H1 (cell line): ENCODE data around the gene DCHS1. TPM values are rescaled to one million over a fixed set of nuclear protein-coding genes. Genes with fewer than 3 reads are reported as not detected.

Experiments
- CTCF ChIA-PET: fragments of 300-600 bp; sonication (Branson Sonifier 250); formaldehyde crosslinking; loops from one replicate; lab custom pipeline; 2021; ENCODE audit not compliant: partially characterized antibody; lab: Charles Lee
- POLR2A ChIA-PET: fragments of 300-600 bp; sonication (Branson Sonifier 250); formaldehyde crosslinking; loops from one replicate; lab custom pipeline; 2021; ENCODE audit warnings: inconsistent platforms; ENCODE audit not compliant: partially characterized antibody; lab: Charles Lee
- DNase-seq, 2 experiments: peaks; one replicate each; pipeline versions ENCODE4 v3.0.0 to v3.0.0-alpha.2; 2010 to 2022; ENCODE audit warnings: low spot score in 2 of 2, low read depth in 1 of 2, mixed read lengths in 1 of 2
- FAIRE-seq: peaks from 2 replicates; lab custom pipeline; 2011; peaks lifted over from hg19 to GRCh38; lab: Jason Lieb, UNC
- H2AFZ ChIP-seq: 2 replicates; pipeline ENCODE4 v1.8.1; 2012; ENCODE audit warnings: low read length, inconsistent platforms
- H2AK5ac ChIP-seq: 2 replicates; pipeline ENCODE4 v1.6.1; 2013; ENCODE audit warnings: low read depth, low read length
- H2BK120ac ChIP-seq: replicated peaks from 2 replicates; pipeline ENCODE3; 2013; ENCODE audit warnings: low read depth, low read length, inconsistent platforms
- H2BK12ac ChIP-seq: 2 replicates; pipeline ENCODE4 v1.6.1; 2013; ENCODE audit warnings: low read depth, low read length
- H2BK15ac ChIP-seq: 2 replicates; pipeline ENCODE4 v1.6.1; 2013; ENCODE audit warnings: low read length
- H2BK20ac ChIP-seq: 2 replicates; pipeline ENCODE4 v1.6.1; 2013; ENCODE audit warnings: low read length
- H2BK5ac ChIP-seq: 2 replicates; pipeline ENCODE4 v1.6.1; 2013; ENCODE audit warnings: low read depth, low read length
- H3K14ac ChIP-seq: 2 replicates; pipeline ENCODE4 v1.6.1; 2013; ENCODE audit warnings: inconsistent platforms; ENCODE audit not compliant: insufficient read length
- H3K18ac ChIP-seq: 2 replicates; pipeline ENCODE4 v1.6.1; 2013; ENCODE audit warnings: low read length; ENCODE audit errors: extremely low read depth
- H3K23ac ChIP-seq: 2 replicates; pipeline ENCODE4 v1.6.1; 2013; ENCODE audit warnings: inconsistent platforms; ENCODE audit not compliant: insufficient read length
- H3K23me2 ChIP-seq: 2 replicates; pipeline ENCODE4 v1.6.1; 2013; ENCODE audit warnings: low read depth, low read length
- H3K27ac ChIP-seq: 2 replicates; pipeline ENCODE4 v1.6.1; 2011; ENCODE audit warnings: low read depth, low read length, inconsistent platforms
- H3K27me3 ChIP-seq, 4 experiments: replicated peaks in 1 of 4; 1 replicate in 1 of 4; 2 replicates in 3 of 4; pipeline versions ENCODE4 v1.6.1 to v1.8.1; 2011 to 2013; ENCODE audit warnings: low read length in 3 of 4, mild to moderate bottlenecking in 3 of 4, inconsistent platforms in 2 of 4, mixed read lengths in 2 of 4, moderate library complexity in 1 of 4; ENCODE audit not compliant: control insufficient read depth in 3 of 4, insufficient read depth in 3 of 4; ENCODE audit errors: extremely low read depth in 1 of 4
- H3K36me3 ChIP-seq, 4 experiments: 2 replicates each; pipeline versions ENCODE4 v1.6.1 to v1.8.1; 2011 to 2013; ENCODE audit warnings: mild to moderate bottlenecking in 4 of 4, low read length in 3 of 4, moderate library complexity in 2 of 4, control low read depth in 1 of 4, inconsistent platforms in 1 of 4; ENCODE audit not compliant: insufficient read depth in 4 of 4, control insufficient read depth in 2 of 4
- H3K4ac ChIP-seq: replicated peaks from 2 replicates; pipeline ENCODE3; 2013; ENCODE audit warnings: low read length, low read depth, mixed read lengths, inconsistent platforms; ENCODE audit not compliant: insufficient read length
- H3K4me1 ChIP-seq, 4 experiments: replicated peaks in 1 of 4; 1 replicate in 1 of 4; 2 replicates in 3 of 4; pipeline versions ENCODE4 v1.6.1 to v1.8.1; 2011 to 2013; ENCODE audit warnings: low read length in 3 of 4, inconsistent platforms in 2 of 4, mixed read lengths in 1 of 4; ENCODE audit not compliant: insufficient read depth in 4 of 4, control insufficient read depth in 3 of 4
- H3K4me2 ChIP-seq, 2 experiments: 2 replicates each; pipeline versions ENCODE4 v1.6.1 to v1.8.1; 2011 to 2013; ENCODE audit warnings: low read depth in 2 of 2, low read length in 2 of 2, control low read depth in 1 of 2, inconsistent platforms in 1 of 2, mild to moderate bottlenecking in 1 of 2; ENCODE audit not compliant: insufficient read depth in 1 of 2
- H3K4me3 ChIP-seq, 4 experiments: fragments of 200-600, 300-600 bp in 1 of 4; sonication (generic), shearing (Covaris generic), sonication (Bioruptor Twin) in 1 of 4; 2 replicates each; pipeline versions ENCODE4 v1.5.1 to v1.8.1; 2011 to 2016; ENCODE audit warnings: low read length in 4 of 4, low read depth in 3 of 4, control low read depth in 2 of 4, inconsistent platforms in 2 of 4, mild to moderate bottlenecking in 2 of 4, mixed read lengths in 1 of 4, moderate library complexity in 1 of 4; ENCODE audit not compliant: insufficient read depth in 2 of 4; ENCODE audit errors: extremely low read depth in 1 of 4
- H3K56ac ChIP-seq: replicated peaks from 2 replicates; pipeline ENCODE3; 2013; ENCODE audit warnings: low read depth, mild to moderate bottlenecking, mixed read lengths, low read length, inconsistent platforms; ENCODE audit not compliant: insufficient read length
- H3K79me1 ChIP-seq: 2 replicates; pipeline ENCODE4 v1.6.1; 2013; ENCODE audit warnings: low read depth, low read length, control low read depth
- H3K79me2 ChIP-seq, 2 experiments: 2 replicates each; pipeline versions ENCODE4 v1.6.1 to v1.8.1; 2012 to 2013; ENCODE audit warnings: low read length in 2 of 2, mild to moderate bottlenecking in 2 of 2, inconsistent platforms in 1 of 2; ENCODE audit not compliant: insufficient read depth in 2 of 2, control insufficient read depth in 1 of 2
- H3K9ac ChIP-seq, 4 experiments: replicated peaks in 1 of 4; 1 replicate in 1 of 4; 2 replicates in 3 of 4; pipeline versions ENCODE4 v1.6.1 to v1.8.1; 2011 to 2013; ENCODE audit warnings: low read depth in 3 of 4, low read length in 3 of 4, control low read depth in 2 of 4, mild to moderate bottlenecking in 2 of 4, moderate library complexity in 2 of 4, inconsistent platforms in 1 of 4; ENCODE audit errors: extremely low read depth in 1 of 4
- H3K9me3 ChIP-seq, 2 experiments: 2 replicates each; pipeline versions ENCODE4 v1.6.1 to v1.8.1; 2012 to 2013; ENCODE audit warnings: mild to moderate bottlenecking in 2 of 2, moderate library complexity in 2 of 2, control low read depth in 1 of 2, inconsistent platforms in 1 of 2, low read depth in 1 of 2, low read length in 1 of 2, mixed read lengths in 1 of 2; ENCODE audit not compliant: insufficient read depth in 2 of 2
- H4K20me1 ChIP-seq, 2 experiments: replicated peaks in 1 of 2; 2 replicates each; pipeline versions ENCODE3 to v1.8.1; 2011 to 2013; ENCODE audit warnings: inconsistent platforms in 2 of 2, low read length in 2 of 2, mild to moderate bottlenecking in 1 of 2; ENCODE audit not compliant: insufficient read depth in 2 of 2, control insufficient read depth in 1 of 2
- H4K5ac ChIP-seq: 2 replicates; pipeline ENCODE4 v1.6.1; 2013; ENCODE audit warnings: low read length, low read depth, mixed read lengths, inconsistent platforms; ENCODE audit not compliant: insufficient read length
- H4K8ac ChIP-seq: 2 replicates; pipeline ENCODE4 v1.8.0; 2013; ENCODE audit warnings: mild to moderate bottlenecking, moderate library complexity, low read length, inconsistent platforms; ENCODE audit not compliant: insufficient read depth; ENCODE audit errors: extremely low read depth
- H4K91ac ChIP-seq: replicated peaks from 2 replicates; pipeline ENCODE3; 2013; ENCODE audit warnings: low read length, mixed read lengths, inconsistent platforms; ENCODE audit not compliant: insufficient read length
- JUN ChIP-seq: IDR thresholded peaks from 2 replicates; pipeline ENCODE4 v1.6.1; 2011; ENCODE audit warnings: low read depth, mild to moderate bottlenecking, improper control_type of control experiment, low read length
- KDM1A ChIP-seq: fragments of 200-600, 300-600 bp; sonication (generic); IDR thresholded peaks from 2 replicates; pipeline ENCODE4 v1.7.1; 2016; ENCODE audit warnings: mild to moderate bottlenecking, low read length, borderline replicate concordance
- KDM4A ChIP-seq: IDR thresholded peaks from one replicate; pipeline ENCODE4 v1.7.1; 2012; ENCODE audit warnings: low read depth, mild to moderate bottlenecking, moderate library complexity, low read length, inconsistent platforms; ENCODE audit not compliant: severe bottlenecking
- RAD21 ChIP-seq, 2 experiments: IDR thresholded peaks in 1 of 2; conservative IDR thresholded peaks in 1 of 2; 2 replicates each; pipeline ENCODE4 v1.6.1; 2011; ENCODE audit warnings: low read depth in 2 of 2, low read length in 2 of 2, improper control_type of control experiment in 1 of 2, inconsistent platforms in 1 of 2, mild to moderate bottlenecking in 1 of 2, moderate library complexity in 1 of 2
- RBBP5 ChIP-seq: IDR thresholded peaks from 2 replicates; pipeline ENCODE4 v1.7.1; 2012; ENCODE audit warnings: low read depth, mild to moderate bottlenecking, inconsistent platforms, low read length, moderate library complexity, borderline replicate concordance
- SIRT6 ChIP-seq: IDR thresholded peaks from one replicate; pipeline ENCODE4 v1.7.1; 2012; ENCODE audit warnings: low read length, inconsistent platforms
- SRF ChIP-seq: IDR thresholded peaks from 2 replicates; pipeline ENCODE4 v1.6.1; 2011; ENCODE audit warnings: mild to moderate bottlenecking, low read depth, low read length, moderate library complexity
- TAF1 ChIP-seq: IDR thresholded peaks from 2 replicates; pipeline ENCODE4 v1.6.1; 2011; ENCODE audit warnings: mild to moderate bottlenecking, low read depth, low read length
- WGBS, 2 experiments: shearing (Covaris generic) in 1 of 2; methylation state at CpG; one replicate each; pipeline versions ENCODE4 v1.1.6 to v1.1.7; 2013 to 2015; ENCODE audit warnings: low lambda C conversion rate in 2 of 2, mixed read lengths in 2 of 2, inconsistent platforms in 1 of 2, low coverage in 1 of 2, missing lambda C conversion rate in 1 of 2; ENCODE audit not compliant: insufficient replicate concordance in 2 of 2, insufficient coverage in 1 of 2, insufficient read length in 1 of 2; ENCODE audit errors: extremely low coverage in 1 of 2, missing lambda C conversion rate in 1 of 2; 5-methylcytosine and 5-hydroxymethylcytosine counted together
- polyA plus RNA-seq, 7 experiments: library from polyadenylated mRNA; depleted of rRNA in 3 of 7; stranded (reverse) in 5 of 7; unstranded in 2 of 7; fragments of >200 nt in 5 of 7; fragments of 200-250 nt in 2 of 7; gene quantifications; 1 replicate in 5 of 7; 2 replicates in 1 of 7; 4 replicates in 1 of 7; pipeline versions ENCODE4 v1.2.1 to v1.2.3, GENCODE V29; 2011 to 2013; ENCODE audit warnings: missing spikeins in 2 of 7, mixed read lengths in 2 of 7
- total RNA-seq: library from RNA; stranded (reverse); fragmentation: NEBNext Ultra II Directional; extraction: Animal tissue kit (Norgen Biotek cat#: 25700); gene quantifications from 2 replicates; pipeline ENCODE4 v1.2.1, GENCODE V29; 2021
- TF ChIP-seq, protein P1 (sequence below): IDR thresholded peaks from 2 replicates; pipeline ENCODE4 v1.6.1; 2011; ENCODE audit warnings: low read depth, mild to moderate bottlenecking, low read length; ENCODE audit not compliant: insufficient read depth
- TF ChIP-seq, protein P2 (sequence below): IDR thresholded peaks from 2 replicates; pipeline ENCODE4 v1.6.1; 2012; ENCODE audit warnings: low read length, inconsistent platforms

The DCHS1 gene
- total and polyA plus RNA-seq, 2 of the 8 experiments (the other 6 are each of a cell fraction or from before 2014, with no cell fraction given), result 8.2 to 10.5 TPM

DNA sequence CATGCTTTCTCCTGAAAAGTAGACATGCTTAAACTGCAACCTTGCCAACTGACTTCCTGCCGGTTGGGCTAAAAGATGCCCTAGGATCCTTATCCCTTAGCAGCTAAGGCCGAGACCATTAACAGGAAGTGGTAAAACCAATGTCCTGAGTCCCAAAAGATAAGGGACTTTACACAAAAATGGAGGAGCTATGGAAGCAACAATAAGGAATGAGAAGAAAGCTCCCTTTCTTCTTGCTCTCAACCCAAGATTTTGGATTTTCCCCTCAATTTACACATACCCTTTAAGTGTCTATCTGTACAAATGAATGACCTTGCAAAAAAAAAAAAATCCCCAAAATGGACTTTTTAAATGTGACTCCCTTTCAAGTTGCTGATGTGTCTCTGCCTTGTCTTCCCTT is 16.4 kb upstream of the DCHS1 start:
- no peak overlapping the region for H2BK5ac ChIP-seq
- H2AK5ac ChIP-seq, result no peak overlapping the region
- no peak overlapping the region for H2BK20ac ChIP-seq
- no peak overlapping the region for H3K56ac ChIP-seq
- whole genome bisulfite sequencing, 2 experiments, result 92% methylated on average over 2 of the region's 2 CpGs; no CpG with 5 or more reads in 1 of the 2 experiments
- no peak overlapping the region for H3K4ac ChIP-seq
- no peak overlapping the region for H3K23ac ChIP-seq
- no peak overlapping the region for H3K9ac ChIP-seq
- no peaks in the 10 kb centered on the region; a peak in 1 of 7 replicates for H3K27me3 ChIP-seq
- no peaks in the 10 kb centered on the region for H3K23me2 ChIP-seq
- FAIRE-seq (no peak), DNase-seq (no peak)
- no peak overlapping the region for H2BK120ac ChIP-seq
- no peak overlapping the region for H4K5ac ChIP-seq
- H3K36me3 ChIP-seq, result no peaks in the 10 kb centered on the region
- H4K8ac ChIP-seq, result no peak overlapping the region
- TF ChIP-seq SRF (no peak), TAF1 (no peak), SIRT6 (no peak), RBBP5 (no peak), RAD21 (IDR thresholded peaks at IDR 0.05 in 1 of 2, conservative IDR thresholded peaks at IDR 0.05 in 1 of 2; ENCODE audit: low read depth in 2 of 2, low read length in 2 of 2) (no peak), KDM4A (no peak), JUN (no peak), KDM1A (no peak)
- TF ChIP-seq, protein P1, sequence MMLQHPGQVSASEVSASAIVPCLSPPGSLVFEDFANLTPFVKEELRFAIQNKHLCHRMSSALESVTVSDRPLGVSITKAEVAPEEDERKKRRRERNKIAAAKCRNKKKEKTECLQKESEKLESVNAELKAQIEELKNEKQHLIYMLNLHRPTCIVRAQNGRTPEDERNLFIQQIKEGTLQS, result no peak
- TF ChIP-seq, protein P2, sequence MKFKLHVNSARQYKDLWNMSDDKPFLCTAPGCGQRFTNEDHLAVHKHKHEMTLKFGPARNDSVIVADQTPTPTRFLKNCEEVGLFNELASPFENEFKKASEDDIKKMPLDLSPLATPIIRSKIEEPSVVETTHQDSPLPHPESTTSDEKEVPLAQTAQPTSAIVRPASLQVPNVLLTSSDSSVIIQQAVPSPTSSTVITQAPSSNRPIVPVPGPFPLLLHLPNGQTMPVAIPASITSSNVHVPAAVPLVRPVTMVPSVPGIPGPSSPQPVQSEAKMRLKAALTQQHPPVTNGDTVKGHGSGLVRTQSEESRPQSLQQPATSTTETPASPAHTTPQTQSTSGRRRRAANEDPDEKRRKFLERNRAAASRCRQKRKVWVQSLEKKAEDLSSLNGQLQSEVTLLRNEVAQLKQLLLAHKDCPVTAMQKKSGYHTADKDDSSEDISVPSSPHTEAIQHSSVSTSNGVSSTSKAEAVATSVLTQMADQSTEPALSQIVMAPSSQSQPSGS, result no peak
- TF ChIP-seq, all 59 proteins: peak for 0
- H4K20me1 ChIP-seq, result no peaks in the 10 kb centered on the region
- ChIA-PET CTCF (interaction anchor here (0.6 to 1.5 kb wide), 7 partner anchors 33 to 293 kb away, joined by 3 to 4 read pairs (median 3); no protein-coding TSS in a partner anchor), POLR2A (interaction anchor here (1.7 to 3.4 kb wide), 2 partner anchors 10 to 61 kb away, joined by 6 to 32 read pairs; partner anchors contain the start of genes MRPL17 and TAF10)
- H3K79me1 ChIP-seq, result no peaks in the 10 kb centered on the region
- no peak overlapping the region for H3K4me3 ChIP-seq
- H4K91ac ChIP-seq, result no peak overlapping the region
- no peak overlapping the region for H2BK15ac ChIP-seq
- no peak overlapping the region for H3K4me2 ChIP-seq
- no peak overlapping the region for H2AFZ ChIP-seq
- H3K4me1 ChIP-seq, result no peaks in the 10 kb centered on the region
- no peak overlapping the region for H3K14ac ChIP-seq
- no peak overlapping the region for H3K27ac ChIP-seq
- H3K18ac ChIP-seq, result no peak overlapping the region
- no peak overlapping the region for H2BK12ac ChIP-seq
- H3K9me3 ChIP-seq, result no peaks in the 10 kb centered on the region
- no peaks in the 10 kb centered on the region for H3K79me2 ChIP-seq
